HEK293T (cell line): ENCODE data around the gene MPZL1.

Source experiments
- ARNT ChIP-seq: fragments of 450-650 bp; IDR thresholded peaks from 2 replicates; pipeline ENCODE4 v1.6.1; 2017; ENCODE audit warnings: mild to moderate bottlenecking
- BHLHE40 ChIP-seq: fragments of 450-650 bp; IDR thresholded peaks from 2 replicates; pipeline ENCODE4 v1.6.1; 2016; ENCODE audit warnings: mild to moderate bottlenecking, moderate library complexity, borderline replicate concordance
- FOXA1 ChIP-seq: fragments of 450-650 bp; IDR thresholded peaks from 2 replicates; pipeline ENCODE4 v1.6.1; 2016; ENCODE audit warnings: mild to moderate bottlenecking
- SP1 ChIP-seq: fragments of 450-650 bp; IDR thresholded peaks from 2 replicates; pipeline ENCODE4 v1.6.1; 2017
- SUZ12 ChIP-seq: fragments of 450-650 bp; IDR thresholded peaks from 2 replicates; pipeline ENCODE4 v1.6.1; 2016; ENCODE audit warnings: mild to moderate bottlenecking
- TARDBP ChIP-seq: fragments of 450-650 bp; IDR thresholded peaks from 2 replicates; pipeline ENCODE4 v1.6.1; 2016
- ZNF384 ChIP-seq: fragments of 450-650 bp; IDR thresholded peaks from 2 replicates; pipeline ENCODE4 v1.6.1; 2016

- TF ChIP-seq SUZ12 (no peak), ZNF384 (no peak), SP1 (no peak), BHLHE40 (no peak), TARDBP (no peak), ARNT (no peak), FOXA1 (no peak)
Measured at GRCh38 chr1:167718914-167719691, 2.7 kb upstream of the MPZL1 start.
